GM18868 (cell line): ENCODE results near the gene SLC13A5.

Source experiments
- ATAC-seq: cut with Tn5 transposase; IDR thresholded peaks from one replicate; pipeline ENCODE4 v1.9.1; 2021; ENCODE audit warnings: mild to moderate bottlenecking, moderate library complexity; ENCODE audit not compliant: unreplicated experiment

SLC13A5 gene

GRCh38 chr17:6684881-6685767 is 28.0 kb downstream of the SLC13A5 start:
- ATAC-seq = no peak

- ATAC-seq = no peak
Observed at GRCh38 chr17:6684460-6684783, 28.7 kb downstream of the SLC13A5 start.

GRCh38 chr17:6683730-6684459 is 29.3 kb downstream of the SLC13A5 start:
- no peak for ATAC-seq

GRCh38 chr17:6683081-6683684 is 30.0 kb downstream of the SLC13A5 start:
- ATAC-seq = no peak

GRCh38 chr17:6682339-6682738 is 30.8 kb downstream of the SLC13A5 start:
- ATAC-seq = no peak

- ATAC-seq = no peak
Observed at GRCh38 chr17:6681671-6682070, 31.5 kb downstream of the SLC13A5 start.

- ATAC-seq = no peak
Observed at GRCh38 chr17:6681176-6681575, 32.0 kb downstream of the SLC13A5 start.

- no peak for ATAC-seq
Observed at GRCh38 chr17:6679241-6679640, 33.9 kb downstream of the SLC13A5 start.

GRCh38 chr17:6677946-6678345 is 35.2 kb downstream of the SLC13A5 start:
- no peak for ATAC-seq

GRCh38 chr17:6677158-6677831 is 35.9 kb downstream of the SLC13A5 start:
- ATAC-seq = no peak

GRCh38 chr17:6676802-6677157 is 36.4 kb downstream of the SLC13A5 start:
- ATAC-seq = no peak

- ATAC-seq = no peak
Observed at GRCh38 chr17:6675201-6675825, 37.9 kb downstream of the SLC13A5 start.

GRCh38 chr17:6674586-6674985 is 38.6 kb downstream of the SLC13A5 start:
- ATAC-seq = no peak

GRCh38 chr17:6671431-6671830 is 41.7 kb downstream of the SLC13A5 start:
- no peak for ATAC-seq

- no peak for ATAC-seq
Observed at GRCh38 chr17:6670999-6671398, 42.2 kb downstream of the SLC13A5 start.

- ATAC-seq = no peak
Observed at GRCh38 chr17:6670571-6670970, 42.6 kb downstream of the SLC13A5 start.

GRCh38 chr17:6669479-6670212 is 43.5 kb downstream of the SLC13A5 start:
- ATAC-seq = no peak

GRCh38 chr17:6668727-6669425 is 44.3 kb downstream of the SLC13A5 start:
- ATAC-seq = no peak

GRCh38 chr17:6668219-6668618 is 45.0 kb downstream of the SLC13A5 start:
- no peak for ATAC-seq

- no peak for ATAC-seq
Observed at GRCh38 chr17:6667516-6667915, 45.7 kb downstream of the SLC13A5 start.
